Activated T-helper 17 cell treated with anti-CD3 and anti-CD28 coated beads, Interleukin-2, amount 50 U/mL, for 72 hours (primary cell): ENCODE results near the gene NRG3. TPM values are rescaled to one million over a fixed set of nuclear protein-coding genes. Genes with fewer than 3 reads are reported as not detected.

Experiments
- ATAC-seq: fragments of 150-1000 bp; cut with Tn5 transposase; replicated peaks from 2 replicates; pipeline ENCODE4 v1.10.0; 2021; ENCODE audit warnings: mild to moderate bottlenecking, moderate library complexity
- H3K27ac Mint-ChIP-seq: one replicate; pipeline ENCODE4 v1.8.0; 2022; ENCODE audit warnings: mixed read lengths
- H3K27me3 Mint-ChIP-seq: one replicate; pipeline ENCODE4 v1.8.0; 2022; ENCODE audit warnings: mixed read lengths
- H3K36me3 Mint-ChIP-seq: one replicate; pipeline ENCODE4 v1.8.0; 2022; ENCODE audit warnings: low read depth, mild to moderate bottlenecking, mixed read lengths
- H3K4me1 Mint-ChIP-seq: one replicate; pipeline ENCODE4 v1.8.0; 2022; ENCODE audit warnings: mixed read lengths
- H3K4me3 Mint-ChIP-seq: one replicate; pipeline ENCODE4 v1.8.0; 2022; ENCODE audit warnings: mild to moderate bottlenecking, mixed read lengths
- H3K9me3 Mint-ChIP-seq: one replicate; pipeline ENCODE4 v1.8.0; 2022; ENCODE audit warnings: mixed read lengths
- total RNA-seq, 2 donors: library from RNA; stranded (reverse); gene quantifications; one replicate each; pipeline ENCODE4 v1.2.3, GENCODE V29; 2022

NRG3 gene
- total RNA-seq, 2 donors from 2014 or later = not detected

- Mint-ChIP-seq H3K4me3 (no peak overlapping the region), H3K9me3 (peaks cover 14% of the 10 kb centered on the region), H3K27ac (no peak overlapping the region), H3K36me3 (no peaks in the 10 kb centered on the region), H3K4me1 (no peaks in the 10 kb centered on the region), H3K27me3 (no peaks in the 10 kb centered on the region)
- ATAC-seq = no peak
Measured at GRCh38 chr10:82867056-82867455, 992.1 kb downstream of the NRG3 start.

- Mint-ChIP-seq H3K27me3 (no peaks in the 10 kb centered on the region), H3K27ac (no peak overlapping the region), H3K4me3 (no peak overlapping the region), H3K9me3 (peaks cover 4% of the 10 kb centered on the region), H3K36me3 (no peaks in the 10 kb centered on the region), H3K4me1 (no peaks in the 10 kb centered on the region)
- no peak for ATAC-seq
Measured at GRCh38 chr10:82874671-82875070, 999.7 kb downstream of the NRG3 start.

GRCh38 chr10:82880776-82881290 lies 1005.8 kb downstream of the NRG3 start:
- Mint-ChIP-seq H3K36me3 (no peaks in the 10 kb centered on the region), H3K27me3 (no peaks in the 10 kb centered on the region), H3K27ac (no peak overlapping the region), H3K4me3 (no peak overlapping the region), H3K4me1 (no peaks in the 10 kb centered on the region), H3K9me3 (peaks cover 5% of the 10 kb centered on the region)
- ATAC-seq = no peak

GRCh38 chr10:82882722-82883121 lies 1007.7 kb downstream of the NRG3 start:
- Mint-ChIP-seq H3K4me3 (no peak overlapping the region), H3K27me3 (no peaks in the 10 kb centered on the region), H3K9me3 (peaks cover 5% of the 10 kb centered on the region), H3K27ac (no peak overlapping the region), H3K36me3 (no peaks in the 10 kb centered on the region), H3K4me1 (no peaks in the 10 kb centered on the region)
- ATAC-seq = no peak

GRCh38 chr10:82883603-82884002 lies 1008.6 kb downstream of the NRG3 start:
- Mint-ChIP-seq H3K27ac (no peak overlapping the region), H3K36me3 (no peaks in the 10 kb centered on the region), H3K4me3 (no peak overlapping the region), H3K27me3 (no peaks in the 10 kb centered on the region), H3K9me3 (peaks cover 7% of the 10 kb centered on the region), H3K4me1 (no peaks in the 10 kb centered on the region)
- no peak for ATAC-seq

GRCh38 chr10:82887488-82887887 lies 1012.5 kb downstream of the NRG3 start:
- Mint-ChIP-seq H3K36me3 (no peaks in the 10 kb centered on the region), H3K27ac (no peak overlapping the region), H3K4me1 (no peaks in the 10 kb centered on the region), H3K27me3 (no peaks in the 10 kb centered on the region), H3K9me3 (peaks cover 4% of the 10 kb centered on the region), H3K4me3 (no peak overlapping the region)
- ATAC-seq = no peak

GRCh38 chr10:82888809-82889455 lies 1013.9 kb downstream of the NRG3 start:
- H3K36me3 Mint-ChIP-seq = no peaks in the 10 kb centered on the region
- no peak overlapping the region for H3K27ac Mint-ChIP-seq
- no peaks in the 10 kb centered on the region for H3K4me1 Mint-ChIP-seq
- H3K9me3 Mint-ChIP-seq = peaks cover 4% of the 10 kb centered on the region
- no peak overlapping the region for H3K4me3 Mint-ChIP-seq
- no peak for ATAC-seq
- H3K27me3 Mint-ChIP-seq = no peaks in the 10 kb centered on the region

- H3K36me3 Mint-ChIP-seq = no peaks in the 10 kb centered on the region
- no peak for ATAC-seq
- no peak overlapping the region for H3K4me3 Mint-ChIP-seq
- no peak overlapping the region for H3K27ac Mint-ChIP-seq
- no peaks in the 10 kb centered on the region for H3K27me3 Mint-ChIP-seq
- H3K9me3 Mint-ChIP-seq = peaks cover 4% of the 10 kb centered on the region
- no peaks in the 10 kb centered on the region for H3K4me1 Mint-ChIP-seq
Measured at GRCh38 chr10:82889728-82890127, 1014.7 kb downstream of the NRG3 start.

DNA sequence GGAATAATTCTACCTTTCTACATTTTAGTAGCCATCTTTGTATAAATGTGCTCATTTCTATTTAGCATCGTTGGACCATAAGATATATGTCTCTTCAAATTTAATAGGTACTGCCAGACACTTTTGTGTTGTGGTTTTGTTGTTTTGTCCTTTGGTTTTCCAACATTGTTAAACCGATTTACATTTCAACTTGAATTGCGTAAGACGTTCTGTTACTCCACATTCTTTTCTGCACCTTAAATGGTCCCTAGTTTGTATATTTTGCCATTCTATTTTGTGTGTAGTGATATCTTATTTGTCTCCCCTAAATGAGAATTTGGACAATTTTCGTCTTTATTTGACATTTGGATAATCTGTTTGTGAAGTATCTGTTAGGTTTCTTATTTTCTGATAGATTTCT lies 1015.6 kb downstream of the NRG3 start:
- Mint-ChIP-seq H3K36me3 (no peaks in the 10 kb centered on the region), H3K9me3 (peaks cover 4% of the 10 kb centered on the region), H3K4me1 (no peaks in the 10 kb centered on the region), H3K4me3 (no peak overlapping the region), H3K27me3 (no peaks in the 10 kb centered on the region), H3K27ac (no peak overlapping the region)
- no peak for ATAC-seq

- peaks cover 4% of the 10 kb centered on the region for H3K9me3 Mint-ChIP-seq
Measured at GRCh38 chr10:82908096-82908495, 1033.1 kb downstream of the NRG3 start.

GRCh38 chr10:82908751-82909150 lies 1033.8 kb downstream of the NRG3 start:
- H3K27me3 Mint-ChIP-seq = no peaks in the 10 kb centered on the region
- no peak for ATAC-seq
- H3K9me3 Mint-ChIP-seq = peaks cover 4% of the 10 kb centered on the region
- no peak overlapping the region for H3K4me3 Mint-ChIP-seq
- no peaks in the 10 kb centered on the region for H3K4me1 Mint-ChIP-seq
- H3K36me3 Mint-ChIP-seq = no peaks in the 10 kb centered on the region
- H3K27ac Mint-ChIP-seq = no peak overlapping the region

More at GRCh38 chr10:82908096-82908495, 1033.1 kb downstream of the NRG3 start:
- Mint-ChIP-seq H3K27ac (no peak overlapping the region), H3K27me3 (no peaks in the 10 kb centered on the region), H3K36me3 (no peaks in the 10 kb centered on the region), H3K4me3 (no peak overlapping the region), H3K4me1 (no peaks in the 10 kb centered on the region)
- no peak for ATAC-seq

GRCh38 chr10:82910301-82910700 lies 1035.3 kb downstream of the NRG3 start:
- no peaks in the 10 kb centered on the region for H3K36me3 Mint-ChIP-seq
- no peaks in the 10 kb centered on the region for H3K4me1 Mint-ChIP-seq
- H3K27me3 Mint-ChIP-seq = no peaks in the 10 kb centered on the region
- H3K9me3 Mint-ChIP-seq = peaks cover 4% of the 10 kb centered on the region
- no peak overlapping the region for H3K4me3 Mint-ChIP-seq
- ATAC-seq = no peak
- H3K27ac Mint-ChIP-seq = no peak overlapping the region

DNA sequence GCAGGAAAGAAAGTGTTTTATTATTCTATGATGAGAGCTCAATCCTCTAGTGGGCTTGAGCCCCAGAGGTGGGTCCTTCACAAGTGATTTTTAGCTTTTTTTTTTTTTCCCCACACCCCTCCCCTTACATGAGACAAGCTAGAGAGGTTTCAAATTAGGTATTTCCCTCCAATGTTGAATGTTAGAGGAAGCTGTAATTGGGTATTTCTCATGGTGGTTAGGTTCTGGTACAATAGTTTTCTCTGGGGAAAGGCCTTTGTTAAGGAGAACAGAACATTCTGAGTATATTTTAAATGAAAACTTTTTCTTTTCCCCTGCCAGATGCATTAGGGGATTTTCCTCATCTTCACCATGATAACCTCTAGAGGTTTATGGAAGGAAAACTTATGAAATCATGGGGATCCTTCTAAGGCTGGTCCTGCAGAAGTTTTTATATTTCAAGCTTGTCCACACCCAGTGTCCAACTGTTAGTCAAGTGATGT lies 1039.7 kb downstream of the NRG3 start:
- peaks cover 4% of the 10 kb centered on the region for H3K9me3 Mint-ChIP-seq
- no peak overlapping the region for H3K27ac Mint-ChIP-seq
- no peaks in the 10 kb centered on the region for H3K27me3 Mint-ChIP-seq
- H3K4me3 Mint-ChIP-seq = no peak overlapping the region
- ATAC-seq = no peak
- no peaks in the 10 kb centered on the region for H3K36me3 Mint-ChIP-seq
- H3K4me1 Mint-ChIP-seq = no peaks in the 10 kb centered on the region

- Mint-ChIP-seq H3K27me3 (no peaks in the 10 kb centered on the region), H3K4me3 (no peak overlapping the region), H3K36me3 (no peaks in the 10 kb centered on the region), H3K27ac (no peak overlapping the region), H3K9me3 (no peaks in the 10 kb centered on the region), H3K4me1 (no peaks in the 10 kb centered on the region)
- no peak for ATAC-seq
Measured at GRCh38 chr10:82916941-82917340, 1041.9 kb downstream of the NRG3 start.

GRCh38 chr10:82918022-82918421 lies 1043.0 kb downstream of the NRG3 start:
- Mint-ChIP-seq H3K4me3 (no peak overlapping the region), H3K9me3 (no peaks in the 10 kb centered on the region), H3K27me3 (no peaks in the 10 kb centered on the region), H3K27ac (no peak overlapping the region), H3K4me1 (no peaks in the 10 kb centered on the region), H3K36me3 (no peaks in the 10 kb centered on the region)
- ATAC-seq = no peak
